ENCODE results near the gene MIF4GD. TPM values are rescaled to one million over a fixed set of nuclear protein-coding genes. Genes with fewer than 3 reads are reported as not detected.

MIF4GD gene
- total and polyA plus RNA-seq, 10 of the 15 experiments (the other 5 are each of a cell fraction or from before 2014, with no cell fraction given): 22.8 to 96.2 (median 60.1) TPM

- TF ChIP-seq CHD1 (IDR thresholded peaks at IDR 0.05; ENCODE audit: low read depth, low read length) (no peak), POU2F2 (IDR thresholded peaks at IDR 0.05; ENCODE audit: borderline replicate concordance, low read depth, low read length) (0 out of 3 replicates have a peak, but pooled peaks have one; percentile 17), RB1 (IDR thresholded peaks at IDR 0.05; ENCODE audit: borderline replicate concordance) (no peak), MEF2A (IDR thresholded peaks at IDR 0.05; ENCODE audit: insufficient read depth, low read depth, low read length) (peak; percentile 81), WRNIP1 (IDR thresholded peaks at IDR 0.05; ENCODE audit: borderline replicate concordance, low read depth, low read length) (no peak), NFYA (IDR thresholded peaks at IDR 0.05; ENCODE audit: borderline replicate concordance, low read depth, low read length) (no peak)
Observed at GRCh38 chr17:75319904-75320691, 49.1 kb upstream of the MIF4GD start (continued).

- no TSS peak for BruUV-seq (replicated peaks)
- H3K27me3 ChIP-seq (replicated peaks in 1 of 2; ENCODE audit: control insufficient read depth in 2 of 2, insufficient read depth in 2 of 2, low read length in 1 of 2): no peaks in the 10 kb centered on the region
- no peak overlapping the region for H3K4me3 ChIP-seq
- POLR2A ChIA-PET: interaction anchor here (1.1 to 13.4 kb wide), 6 partner anchors 16 to 94 kb away, joined by 3 to 255 read pairs (median 12); partner anchors contain the start of gene SLC25A19
- intact Hi-C loops (cut with micrococcal nuclease; ENCODE audit: unreplicated experiment) (no loop called here), in situ Hi-C loops (cut with MboI) (no loop called here)
- DNase-seq (ENCODE audit: low read depth, low spot score): no peak
- ATAC-seq: no peak
- peaks cover 85% of the 10 kb centered on the region for H3K4me1 ChIP-seq (ENCODE audit: control insufficient read depth, insufficient read depth, low read length)
- peak; percentile 63 for TF ChIP-seq EED (IDR thresholded peaks at IDR 0.05; ENCODE audit: low read depth)
- peak; percentile 54 for TF ChIP-seq POLR2AphosphoS5 (IDR thresholded peaks at IDR 0.05; ENCODE audit: low read length)
- no peak for TF ChIP-seq POLR2AphosphoS2 (IDR thresholded peaks at IDR 0.05; ENCODE audit: low read depth, low read length)
- TF ChIP-seq POLR2A (IDR thresholded peaks at IDR 0.05; ENCODE audit: low read depth, low read length): peak; percentile 61
- peak in 1 of 2 experiments; percentile 21; a peak in 1 of 4 replicates for TF ChIP-seq IKZF2 (IDR thresholded peaks at IDR 0.05)
- H3K4me2 ChIP-seq (ENCODE audit: control insufficient read depth, insufficient read depth): peak overlapping the region; percentile 59; the same call in 1 of the 2 replicates
- H3K27ac ChIP-seq (ENCODE audit: control insufficient read depth, insufficient read depth): peak overlapping the region; percentile 85
- RAD21 ChIA-PET (ENCODE audit: unreplicated experiment): interaction anchor here (0.7 to 16.3 kb wide), 5 partner anchors 25 to 94 kb away, joined by 3 to 364 read pairs (median 13); partner anchors contain the start of gene SLC25A19
- no peaks in the 10 kb centered on the region for H3K9me3 ChIP-seq (replicated peaks; ENCODE audit: control insufficient read depth, insufficient read depth, low read length)
- SMC1A ChIA-PET (ENCODE audit: uncharacterized antibody, unreplicated experiment): interaction anchor here (0.7 to 13.5 kb wide), 9 partner anchors 18 to 138 kb away, joined by 3 to 243 read pairs (median 7); partner anchors contain the start of genes SLC25A19 and TMEM94
- FAIRE-seq: no peak
- no peak overlapping the region for H2AFZ ChIP-seq (ENCODE audit: control insufficient read depth, low read depth, low read length)
- 28% methylated on average over 10 of the region's 10 CpGs for WGBS (ENCODE audit: insufficient coverage, insufficient replicate concordance, low lambda C conversion rate, missing lambda C conversion rate)
- H3K79me2 ChIP-seq (ENCODE audit: control insufficient read depth, insufficient read depth, low read length): peaks cover 43% of the 10 kb centered on the region
- H3K9ac ChIP-seq (ENCODE audit: control insufficient read depth, insufficient read depth, low read length): peak overlapping the region; percentile 11
- CTCF ChIA-PET: interaction anchor here (1.1 to 13.8 kb wide), 7 partner anchors 14 to 94 kb away, joined by 4 to 182 read pairs (median 6); partner anchors contain the start of gene SLC25A19
- H3K36me3 ChIP-seq (ENCODE audit: control insufficient read depth in 2 of 2, insufficient read depth in 2 of 2, low read length in 1 of 2): peaks cover 23 to 27% of the 10 kb centered on the region in 2 experiments
- H4K20me1 ChIP-seq (ENCODE audit: control insufficient read depth, insufficient read depth): no peaks in the 10 kb centered on the region
Observed at GRCh38 chr17:75318615-75319222, 47.7 kb upstream of the MIF4GD start.
